Measurements from ENCODE around the gene TCF3.

DNA sequence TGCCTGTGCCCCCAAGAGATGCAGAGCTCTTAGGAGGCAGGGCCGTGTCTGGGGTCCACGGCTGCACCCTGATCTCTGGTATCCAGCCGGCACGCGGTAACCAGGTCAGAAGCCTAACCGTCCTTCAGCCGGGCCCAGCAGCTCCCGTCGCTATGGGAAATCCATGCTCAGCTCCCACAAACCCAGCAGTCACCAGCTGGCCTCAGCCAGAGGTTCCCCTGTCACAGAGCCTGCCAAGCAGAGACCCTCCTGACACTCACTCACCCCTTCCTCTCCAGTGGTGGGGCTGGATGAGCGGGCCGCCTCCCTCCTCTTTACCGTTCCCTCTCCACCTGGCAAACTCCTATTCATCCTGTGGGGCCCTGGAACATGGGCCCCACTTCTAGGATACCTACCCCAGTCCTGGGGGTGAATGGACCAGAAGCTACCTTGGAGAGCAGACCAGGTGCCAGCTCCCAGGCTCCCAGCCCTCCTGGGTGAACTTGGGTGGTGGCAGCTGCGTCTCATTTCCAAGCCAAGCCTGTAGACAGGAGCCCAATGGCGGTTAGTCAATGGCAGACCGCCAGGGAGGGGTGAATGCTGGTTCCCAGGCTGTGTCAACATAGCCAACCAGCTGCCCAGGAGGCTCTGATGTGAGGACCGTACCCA, 21.4 kb upstream of the TCF3 start:
- no peak for TF ChIP-seq EZH2 (IDR thresholded peaks at IDR 0.05; ENCODE audit: low read length)
- TF ChIP-seq, protein P1, sequence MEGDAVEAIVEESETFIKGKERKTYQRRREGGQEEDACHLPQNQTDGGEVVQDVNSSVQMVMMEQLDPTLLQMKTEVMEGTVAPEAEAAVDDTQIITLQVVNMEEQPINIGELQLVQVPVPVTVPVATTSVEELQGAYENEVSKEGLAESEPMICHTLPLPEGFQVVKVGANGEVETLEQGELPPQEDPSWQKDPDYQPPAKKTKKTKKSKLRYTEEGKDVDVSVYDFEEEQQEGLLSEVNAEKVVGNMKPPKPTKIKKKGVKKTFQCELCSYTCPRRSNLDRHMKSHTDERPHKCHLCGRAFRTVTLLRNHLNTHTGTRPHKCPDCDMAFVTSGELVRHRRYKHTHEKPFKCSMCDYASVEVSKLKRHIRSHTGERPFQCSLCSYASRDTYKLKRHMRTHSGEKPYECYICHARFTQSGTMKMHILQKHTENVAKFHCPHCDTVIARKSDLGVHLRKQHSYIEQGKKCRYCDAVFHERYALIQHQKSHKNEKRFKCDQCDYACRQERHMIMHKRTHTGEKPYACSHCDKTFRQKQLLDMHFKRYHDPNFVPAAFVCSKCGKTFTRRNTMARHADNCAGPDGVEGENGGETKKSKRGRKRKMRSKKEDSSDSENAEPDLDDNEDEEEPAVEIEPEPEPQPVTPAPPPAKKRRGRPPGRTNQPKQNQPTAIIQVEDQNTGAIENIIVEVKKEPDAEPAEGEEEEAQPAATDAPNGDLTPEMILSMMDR (optimal IDR thresholded peaks at IDR 0.05 in 1 of 3, IDR thresholded peaks at IDR 0.05 in 1 of 3, conservative IDR thresholded peaks at IDR 0.05 in 1 of 3; ENCODE audit: extremely low read depth in 1 of 3, insufficient read depth in 2 of 3, low read length in 3 of 3) = no peak

All from keratinocyte (primary cell).